HepG2 (cell line): ENCODE data around the gene VSX1. TPM values are rescaled to one million over a fixed set of nuclear protein-coding genes. Genes with fewer than 3 reads are reported as not detected.

ENCODE experiments used
- CHD4 ChIP-seq: fragments of 200-600 bp; sonication (generic); IDR thresholded peaks from 2 replicates; pipeline ENCODE4 v1.7.0; 2017; ENCODE audit warnings: mild to moderate bottlenecking, low read length, borderline replicate concordance
- DMAP1 ChIP-seq: IDR thresholded peaks from 2 replicates; pipeline ENCODE4 v1.6.1; 2016
- GABPA ChIP-seq, 2 experiments: IDR thresholded peaks; 2 replicates each; pipeline ENCODE4 v1.6.1; 2011 to 2016; ENCODE audit warnings: low read depth in 2 of 2, low read length in 1 of 2, missing biosample characterization in 1 of 2, missing genetic modification characterization in 1 of 2
- GFI1 ChIP-seq: sonication (generic); formaldehyde crosslinking; IDR thresholded peaks from 2 replicates; pipeline ENCODE4 v1.5.0; 2020; ENCODE audit warnings: missing genetic modification reagents, mild to moderate bottlenecking, borderline replicate concordance
- KLF11 ChIP-seq: IDR thresholded peaks from 2 replicates; pipeline ENCODE4 v1.6.1; 2016; ENCODE audit warnings: missing compliant biosample characterization
- KLF13 ChIP-seq: sonication (generic); formaldehyde crosslinking; IDR thresholded peaks from 2 replicates; pipeline ENCODE4 v1.4.0; 2020; ENCODE audit warnings: mild to moderate bottlenecking, missing genetic modification reagents
- MAZ ChIP-seq, 2 experiments: sonication (generic) in 1 of 2; formaldehyde crosslinking in 1 of 2; IDR thresholded peaks; 2 replicates each; pipeline versions ENCODE4 v1.5.0 to v1.6.1; 2012 to 2020; ENCODE audit warnings: low read depth in 2 of 2, mild to moderate bottlenecking in 2 of 2, borderline replicate concordance in 1 of 2, improper control_type of control experiment in 1 of 2, low read length in 1 of 2, missing genetic modification reagents in 1 of 2, moderate library complexity in 1 of 2
- RARG ChIP-seq: sonication (generic); formaldehyde crosslinking; IDR thresholded peaks from 2 replicates; pipeline ENCODE4 v1.4.0; 2020; ENCODE audit warnings: low read depth, mild to moderate bottlenecking, missing genetic modification reagents
- SCMH1 ChIP-seq: sonication (generic); formaldehyde crosslinking; IDR thresholded peaks from 2 replicates; pipeline ENCODE4 v1.9.0; 2021; ENCODE audit warnings: missing genetic modification reagents, mild to moderate bottlenecking, borderline replicate concordance
- SOX6 ChIP-seq, 2 experiments: fragments of 450-650 bp in 1 of 2; sonication (generic) in 1 of 2; formaldehyde crosslinking in 1 of 2; IDR thresholded peaks; 2 replicates each; pipeline versions ENCODE4 v1.4.0 to v1.6.1; 2017 to 2020; ENCODE audit warnings: antibody characterized with exemption in 1 of 2, mild to moderate bottlenecking in 1 of 2, missing genetic modification reagents in 1 of 2
- TP53 ChIP-seq: sonication (generic); formaldehyde crosslinking; conservative IDR thresholded peaks from 2 replicates; pipeline ENCODE4 v1.4.0; 2020; ENCODE audit warnings: missing genetic modification reagents
- YY1 ChIP-seq: IDR thresholded peaks from 2 replicates; pipeline ENCODE4 v1.6.1; 2011; ENCODE audit warnings: low read length, low read depth, moderate library complexity, mild to moderate bottlenecking; ENCODE audit not compliant: insufficient read depth, insufficient replicate concordance
- ZBTB7A ChIP-seq: sonication (generic); formaldehyde crosslinking; IDR thresholded peaks from 2 replicates; pipeline ENCODE4 v1.8.0; 2022; ENCODE audit warnings: mild to moderate bottlenecking, missing genetic modification reagents
- ZNF180 ChIP-seq: sonication (generic); formaldehyde crosslinking; IDR thresholded peaks from 2 replicates; pipeline ENCODE4 v1.4.0; 2020; ENCODE audit warnings: low read depth, missing genetic modification reagents, borderline replicate concordance
- ZNF703 ChIP-seq: sonication (generic); formaldehyde crosslinking; IDR thresholded peaks from 2 replicates; pipeline ENCODE4 v1.5.1; 2020; ENCODE audit warnings: missing genetic modification reagents, mild to moderate bottlenecking, moderate library complexity, borderline replicate concordance
- ZNF713 ChIP-seq: sonication (generic); formaldehyde crosslinking; IDR thresholded peaks from 2 replicates; pipeline ENCODE4 v1.4.0; 2020; ENCODE audit warnings: mild to moderate bottlenecking, missing genetic modification reagents
- ZNF720 ChIP-seq: sonication (generic); formaldehyde crosslinking; IDR thresholded peaks from 2 replicates; pipeline ENCODE4 v1.4.0; 2020; ENCODE audit warnings: missing genetic modification reagents
- ZNF816 ChIP-seq: sonication (generic); formaldehyde crosslinking; IDR thresholded peaks from 2 replicates; pipeline ENCODE4 v1.8.0; 2022; ENCODE audit warnings: missing genetic modification reagents, mild to moderate bottlenecking, borderline replicate concordance
- ZSCAN30 ChIP-seq: sonication (generic); formaldehyde crosslinking; IDR thresholded peaks from 2 replicates; pipeline ENCODE4 v1.5.0; 2020; ENCODE audit warnings: mild to moderate bottlenecking, missing genetic modification reagents
- polyA plus RNA-seq, 8 experiments: library from polyadenylated mRNA; depleted of rRNA in 3 of 8; stranded (reverse) in 7 of 8; unstranded in 1 of 8; fragments of >200 nt; fragmentation: Illumina TruSeq in 4 of 8; extraction: Trizol in 4 of 8; gene quantifications; 2 replicates each; pipeline versions ENCODE4 v1.2.1 to v1.2.3, GENCODE V29; 2011 to 2016; ENCODE audit warnings: low read depth in 4 of 8, missing spikeins in 1 of 8, mixed read lengths in 1 of 8; ENCODE audit not compliant: insufficient read depth in 1 of 8
- total RNA-seq, 5 experiments: library from RNA; depleted of rRNA; stranded (reverse); fragments of >200 nt; fragmentation: Illumina TruSeq; extraction: Trizol; gene quantifications; 2 replicates each; pipeline ENCODE4 v1.2.3, GENCODE V29; 2016; ENCODE audit warnings: low read depth in 1 of 5
- TF ChIP-seq, protein P1 (sequence below): sonication (generic); formaldehyde crosslinking; conservative IDR thresholded peaks from 2 replicates; pipeline ENCODE4 v1.8.1; 2023; ENCODE audit warnings: missing genetic modification reagents
- TF ChIP-seq, protein P2 (sequence below): sonication (generic); formaldehyde crosslinking; IDR thresholded peaks from 2 replicates; pipeline ENCODE4 v1.8.0; 2022; ENCODE audit warnings: low read depth, missing genetic modification reagents
- TF ChIP-seq, protein P3 (sequence below): sonication (generic); formaldehyde crosslinking; IDR thresholded peaks from 2 replicates; pipeline ENCODE4 v1.4.0; 2020; ENCODE audit warnings: mild to moderate bottlenecking, low read depth, missing genetic modification reagents
- TF ChIP-seq, protein P4 (sequence below), 2 experiments: sonication (generic) in 1 of 2; formaldehyde crosslinking in 1 of 2; IDR thresholded peaks; 2 replicates each; pipeline versions ENCODE4 v1.4.0 to v1.6.1; 2018 to 2020; ENCODE audit warnings: missing genetic modification reagents in 2 of 2, borderline replicate concordance in 1 of 2, low read depth in 1 of 2, mild to moderate bottlenecking in 1 of 2, missing biosample characterization in 1 of 2

Gene VSX1
- total and polyA plus RNA-seq, 2 of the 13 experiments (the other 11 are each of a cell fraction or from before 2014, with no cell fraction given), result 0.04 TPM; not detected in 1

DNA sequence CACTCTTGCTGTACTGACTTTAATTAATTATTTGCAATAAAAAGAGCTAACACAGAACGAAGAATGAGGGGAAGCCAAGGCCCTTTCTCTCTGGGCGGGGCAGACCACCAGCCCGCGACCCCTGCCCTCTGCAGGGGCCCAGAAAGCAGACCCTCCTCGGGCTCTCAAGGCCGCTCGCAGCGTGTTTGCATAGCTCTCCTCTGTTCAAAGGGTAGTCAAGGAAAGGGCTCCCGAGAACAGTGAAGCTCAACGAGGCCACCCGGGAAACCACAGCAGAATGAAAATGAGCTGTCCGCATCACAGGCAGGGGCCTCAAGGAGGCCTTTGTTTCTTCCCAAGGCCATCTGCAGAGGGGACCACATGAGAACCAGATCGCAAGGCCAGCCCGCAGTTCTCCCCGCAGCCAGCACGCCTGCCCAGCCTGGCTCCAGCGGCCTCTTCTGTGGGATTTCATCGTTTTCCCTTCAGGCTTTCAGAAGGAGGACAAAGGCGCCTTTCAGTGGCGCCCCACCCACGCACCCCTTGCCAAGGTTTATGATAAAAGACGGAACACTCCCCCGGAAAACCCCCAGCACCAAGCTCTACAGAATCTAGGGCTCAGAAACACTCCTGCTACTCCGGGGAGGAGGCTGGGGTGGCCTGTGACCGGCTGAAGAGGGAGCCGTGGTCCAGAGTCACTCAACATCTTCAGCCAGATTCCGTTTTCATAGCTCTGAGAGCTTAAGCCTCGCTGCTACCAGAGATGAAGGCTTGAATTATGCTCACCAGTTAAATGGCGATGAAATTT, 49.3 kb downstream of the VSX1 start (continued):
- TF ChIP-seq ZSCAN30 (CRISPR knock-in tag) (no peak), GFI1 (CRISPR knock-in tag) (peak; percentile 62; the same call in 1 of the 2 replicates), TP53 (CRISPR knock-in tag) (0 out of 2 replicates have a peak, but pooled peaks have one; percentile 51), ZNF180 (no peak), ZNF720 (CRISPR knock-in tag) (no peak), MAZ (IDR thresholded peaks at IDR 0.05; ENCODE audit: borderline replicate concordance, low read depth, low read length) (no peak), MAZ (CRISPR knock-in tag; IDR thresholded peaks at IDR 0.05; ENCODE audit: low read depth) (0 out of 2 replicates have a peak, but pooled peaks have one; percentile 52), KLF13 (CRISPR knock-in tag) (no peak; the same call in 1 of the 2 replicates), YY1 (no peak), CHD4 (no peak; the same call in 1 of the 2 replicates), ZBTB7A (CRISPR knock-in tag) (peak; percentile 94), ZNF816 (CRISPR knock-in tag) (no peak), ZNF703 (peak; percentile 59; the same call in 1 of the 2 replicates), GABPA (IDR thresholded peaks at IDR 0.05; ENCODE audit: low read depth, low read length) (no peak), GABPA (CRISPR knock-in tag; IDR thresholded peaks at IDR 0.05; ENCODE audit: low read depth) (no peak), DMAP1 (CRISPR knock-in tag) (no peak), RARG (CRISPR knock-in tag) (no peak), KLF11 (CRISPR knock-in tag) (no peak; the same call in 1 of the 2 replicates), SCMH1 (no peak), SOX6 (IDR thresholded peaks at IDR 0.05) (no peak), SOX6 (CRISPR knock-in tag; IDR thresholded peaks at IDR 0.05) (peak; percentile 89), ZNF713 (CRISPR knock-in tag) (no peak)
- TF ChIP-seq, protein P1, sequence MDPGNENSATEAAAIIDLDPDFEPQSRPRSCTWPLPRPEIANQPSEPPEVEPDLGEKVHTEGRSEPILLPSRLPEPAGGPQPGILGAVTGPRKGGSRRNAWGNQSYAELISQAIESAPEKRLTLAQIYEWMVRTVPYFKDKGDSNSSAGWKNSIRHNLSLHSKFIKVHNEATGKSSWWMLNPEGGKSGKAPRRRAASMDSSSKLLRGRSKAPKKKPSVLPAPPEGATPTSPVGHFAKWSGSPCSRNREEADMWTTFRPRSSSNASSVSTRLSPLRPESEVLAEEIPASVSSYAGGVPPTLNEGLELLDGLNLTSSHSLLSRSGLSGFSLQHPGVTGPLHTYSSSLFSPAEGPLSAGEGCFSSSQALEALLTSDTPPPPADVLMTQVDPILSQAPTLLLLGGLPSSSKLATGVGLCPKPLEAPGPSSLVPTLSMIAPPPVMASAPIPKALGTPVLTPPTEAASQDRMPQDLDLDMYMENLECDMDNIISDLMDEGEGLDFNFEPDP (CRISPR knock-in tag), result no peak
- TF ChIP-seq, protein P2, sequence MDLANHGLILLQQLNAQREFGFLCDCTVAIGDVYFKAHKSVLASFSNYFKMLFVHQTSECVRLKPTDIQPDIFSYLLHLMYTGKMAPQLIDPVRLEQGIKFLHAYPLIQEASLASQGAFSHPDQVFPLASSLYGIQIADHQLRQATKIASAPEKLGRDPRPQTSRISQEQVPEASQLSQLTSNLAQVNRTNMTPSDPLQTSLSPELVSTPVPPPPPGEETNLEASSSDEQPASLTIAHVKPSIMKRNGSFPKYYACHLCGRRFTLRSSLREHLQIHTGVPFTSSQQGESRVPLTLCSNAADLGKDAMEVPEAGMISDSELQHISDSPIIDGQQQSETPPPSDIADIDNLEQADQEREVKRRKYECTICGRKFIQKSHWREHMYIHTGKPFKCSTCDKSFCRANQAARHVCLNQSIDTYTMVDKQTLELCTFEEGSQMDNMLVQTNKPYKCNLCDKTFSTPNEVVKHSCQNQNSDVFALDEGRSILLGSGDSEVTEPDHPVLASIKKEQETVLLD (CRISPR knock-in tag), result no peak
- TF ChIP-seq, protein P3, sequence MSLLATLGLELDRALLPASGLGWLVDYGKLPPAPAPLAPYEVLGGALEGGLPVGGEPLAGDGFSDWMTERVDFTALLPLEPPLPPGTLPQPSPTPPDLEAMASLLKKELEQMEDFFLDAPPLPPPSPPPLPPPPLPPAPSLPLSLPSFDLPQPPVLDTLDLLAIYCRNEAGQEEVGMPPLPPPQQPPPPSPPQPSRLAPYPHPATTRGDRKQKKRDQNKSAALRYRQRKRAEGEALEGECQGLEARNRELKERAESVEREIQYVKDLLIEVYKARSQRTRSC, result no peak
- TF ChIP-seq, protein P4, sequence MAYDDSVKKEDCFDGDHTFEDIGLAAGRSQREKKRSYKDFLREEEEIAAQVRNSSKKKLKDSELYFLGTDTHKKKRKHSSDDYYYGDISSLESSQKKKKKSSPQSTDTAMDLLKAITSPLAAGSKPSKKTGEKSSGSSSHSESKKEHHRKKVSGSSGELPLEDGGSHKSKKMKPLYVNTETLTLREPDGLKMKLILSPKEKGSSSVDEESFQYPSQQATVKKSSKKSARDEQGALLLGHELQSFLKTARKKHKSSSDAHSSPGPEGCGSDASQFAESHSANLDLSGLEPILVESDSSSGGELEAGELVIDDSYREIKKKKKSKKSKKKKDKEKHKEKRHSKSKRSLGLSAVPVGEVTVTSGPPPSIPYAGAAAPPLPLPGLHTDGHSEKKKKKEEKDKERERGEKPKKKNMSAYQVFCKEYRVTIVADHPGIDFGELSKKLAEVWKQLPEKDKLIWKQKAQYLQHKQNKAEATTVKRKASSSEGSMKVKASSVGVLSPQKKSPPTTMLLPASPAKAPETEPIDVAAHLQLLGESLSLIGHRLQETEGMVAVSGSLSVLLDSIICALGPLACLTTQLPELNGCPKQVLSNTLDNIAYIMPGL (CRISPR knock-in tag; IDR thresholded peaks at IDR 0.05; ENCODE audit: borderline replicate concordance in 1 of 2, low read depth in 1 of 2), result 0 out of 4 replicates have a peak, but pooled peaks of 1 of the 2 experiments have one; percentile 23
